ENCODE measurements around the gene NEDD4L.
A peak's percentile ranks its signal among the peaks of the same experiment; 100 is the strongest.

Gene NEDD4L

GRCh38 chr18:58307441-58307840 lies 263.4 kb downstream of the NEDD4L start:
- Histone ChIP-seq H2AK5ac (ENCODE audit: low read length) (no peak overlapping the region), H3K79me1 (ENCODE audit: low read length) (no peaks in the 10 kb centered on the region), H3K79me2 (ENCODE audit: control insufficient read depth, insufficient read depth, low read length, poor library complexity) (no peaks in the 10 kb centered on the region), H4K91ac (ENCODE audit: low read depth, low read length) (no peak overlapping the region), H2AFZ (ENCODE audit: insufficient read depth, low read length, poor library complexity) (no peak overlapping the region), H2BK5ac (ENCODE audit: low read depth, low read length, poor library complexity) (no peak overlapping the region), H2BK120ac (ENCODE audit: insufficient read depth, low read length, poor library complexity) (no peak overlapping the region), H3K14ac (ENCODE audit: low read length) (no peak overlapping the region), H3K36me3 (ENCODE audit: control insufficient read depth in 1 of 2, insufficient read depth in 2 of 2, low read length in 2 of 2) (no peaks in the 10 kb centered on the region), H4K8ac (ENCODE audit: low read depth, low read length) (no peak overlapping the region), H3K27ac (ENCODE audit: low read depth, low read length) (no peak overlapping the region), H3K27me3 (ENCODE audit: insufficient read depth, low read length) (no peaks in the 10 kb centered on the region), H3K9me3 (ENCODE audit: insufficient read depth, low read depth, low read length) (peaks cover 2% of the 10 kb centered on the region), H3K4me2 (ENCODE audit: low read length) (no peak overlapping the region), H3K4me3 (ENCODE audit: low read depth, low read length) (no peak overlapping the region), H3K23ac (ENCODE audit: low read length) (no peak overlapping the region), H2BK12ac (ENCODE audit: low read length) (no peak overlapping the region), H3K4me1 (ENCODE audit: control insufficient read depth in 1 of 2, insufficient read depth in 2 of 2, low read length in 2 of 2) (peaks cover 0 to 3% of the 10 kb centered on the region in 2 experiments), H4K12ac (ENCODE audit: low read depth, low read length) (no peak overlapping the region), H3K9ac (ENCODE audit: low read length) (no peak overlapping the region), H3K18ac (ENCODE audit: low read length) (no peak overlapping the region), H3K4ac (ENCODE audit: low read depth, low read length) (no peak overlapping the region)
- DNase-seq, result no peak
- no CpG with 5 or more reads among the region's 3 CpGs for WGBS (ENCODE audit: extremely low coverage, insufficient coverage, insufficient read length)

- Histone ChIP-seq H4K91ac (ENCODE audit: low read depth, low read length) (no peak overlapping the region), H3K4me1 (ENCODE audit: control insufficient read depth in 1 of 2, insufficient read depth in 2 of 2, low read length in 2 of 2) (peaks cover 0 to 4% of the 10 kb centered on the region in 2 experiments), H3K4me3 (ENCODE audit: low read depth, low read length) (no peak overlapping the region), H3K27ac (ENCODE audit: low read depth, low read length) (no peak overlapping the region), H2AK5ac (ENCODE audit: low read length) (no peak overlapping the region), H3K14ac (ENCODE audit: low read length) (no peak overlapping the region), H3K36me3 (ENCODE audit: control insufficient read depth in 1 of 2, insufficient read depth in 2 of 2, low read length in 2 of 2) (no peaks in the 10 kb centered on the region), H3K79me2 (ENCODE audit: control insufficient read depth, insufficient read depth, low read length, poor library complexity) (no peaks in the 10 kb centered on the region), H4K8ac (ENCODE audit: low read depth, low read length) (no peak overlapping the region), H2BK5ac (ENCODE audit: low read depth, low read length, poor library complexity) (no peak overlapping the region), H3K4ac (ENCODE audit: low read depth, low read length) (no peak overlapping the region), H3K9ac (ENCODE audit: low read length) (no peak overlapping the region), H3K27me3 (ENCODE audit: insufficient read depth, low read length) (no peaks in the 10 kb centered on the region), H3K4me2 (ENCODE audit: low read length) (no peak overlapping the region), H2AFZ (ENCODE audit: insufficient read depth, low read length, poor library complexity) (no peak overlapping the region), H2BK120ac (ENCODE audit: insufficient read depth, low read length, poor library complexity) (no peak overlapping the region), H2BK12ac (ENCODE audit: low read length) (no peak overlapping the region), H3K79me1 (ENCODE audit: low read length) (no peaks in the 10 kb centered on the region), H3K18ac (ENCODE audit: low read length) (no peak overlapping the region), H4K12ac (ENCODE audit: low read depth, low read length) (no peak overlapping the region), H3K9me3 (ENCODE audit: insufficient read depth, low read depth, low read length) (peaks cover 2% of the 10 kb centered on the region), H3K23ac (ENCODE audit: low read length) (peak overlapping the region; percentile 37)
- WGBS (ENCODE audit: extremely low coverage, insufficient coverage, insufficient read length), result no CpG with 5 or more reads among the region's 8 CpGs
- no peak for DNase-seq
Observed at GRCh38 chr18:58308463-58308862, 264.4 kb downstream of the NEDD4L start.

- H3K27me3 ChIP-seq (ENCODE audit: insufficient read depth, low read length), result no peaks in the 10 kb centered on the region
- no peak overlapping the region for H2BK120ac ChIP-seq (ENCODE audit: insufficient read depth, low read length, poor library complexity)
- H3K79me1 ChIP-seq (ENCODE audit: low read length), result no peaks in the 10 kb centered on the region
- peak overlapping the region; percentile 21 for H3K18ac ChIP-seq (ENCODE audit: low read length)
- DNase-seq, result no peak
- no peak overlapping the region for H3K23ac ChIP-seq (ENCODE audit: low read length)
- H3K4me2 ChIP-seq (ENCODE audit: low read length), result no peak overlapping the region
- H3K4me3 ChIP-seq (ENCODE audit: low read depth, low read length), result no peak overlapping the region
- H2BK5ac ChIP-seq (ENCODE audit: low read depth, low read length, poor library complexity), result no peak overlapping the region
- H2AFZ ChIP-seq (ENCODE audit: insufficient read depth, low read length, poor library complexity), result no peak overlapping the region
- no peak overlapping the region for H3K9ac ChIP-seq (ENCODE audit: low read length)
- H2BK12ac ChIP-seq (ENCODE audit: low read length), result no peak overlapping the region
- H4K8ac ChIP-seq (ENCODE audit: low read depth, low read length), result no peak overlapping the region
- no peaks in the 10 kb centered on the region for H3K36me3 ChIP-seq (ENCODE audit: control insufficient read depth in 1 of 2, insufficient read depth in 2 of 2, low read length in 2 of 2)
- H3K4me1 ChIP-seq (ENCODE audit: control insufficient read depth in 1 of 2, insufficient read depth in 2 of 2, low read length in 2 of 2), result peaks cover 0 to 5% of the 10 kb centered on the region in 2 experiments
- no CpG with 5 or more reads among the region's 8 CpGs for WGBS (ENCODE audit: extremely low coverage, insufficient coverage, insufficient read length)
- H3K27ac ChIP-seq (ENCODE audit: low read depth, low read length), result no peak overlapping the region
- no peak overlapping the region for H2AK5ac ChIP-seq (ENCODE audit: low read length)
- no peak overlapping the region for H3K14ac ChIP-seq (ENCODE audit: low read length)
- no peak overlapping the region for H4K91ac ChIP-seq (ENCODE audit: low read depth, low read length)
- H3K9me3 ChIP-seq (ENCODE audit: insufficient read depth, low read depth, low read length), result peaks cover 2% of the 10 kb centered on the region
- no peak overlapping the region for H4K12ac ChIP-seq (ENCODE audit: low read depth, low read length)
- no peaks in the 10 kb centered on the region for H3K79me2 ChIP-seq (ENCODE audit: control insufficient read depth, insufficient read depth, low read length, poor library complexity)
- H3K4ac ChIP-seq (ENCODE audit: low read depth, low read length), result no peak overlapping the region
Observed at GRCh38 chr18:58309099-58309498, 265.1 kb downstream of the NEDD4L start.

GRCh38 chr18:58309610-58310239 lies 265.7 kb downstream of the NEDD4L start:
- Histone ChIP-seq H3K4me1 (ENCODE audit: control insufficient read depth in 1 of 2, insufficient read depth in 2 of 2, low read length in 2 of 2) (peaks cover 3 to 5% of the 10 kb centered on the region in 2 experiments), H3K79me1 (ENCODE audit: low read length) (no peaks in the 10 kb centered on the region), H2AFZ (ENCODE audit: insufficient read depth, low read length, poor library complexity) (no peak overlapping the region), H3K4me2 (ENCODE audit: low read length) (no peak overlapping the region), H3K18ac (ENCODE audit: low read length) (no peak overlapping the region), H4K8ac (ENCODE audit: low read depth, low read length) (no peak overlapping the region), H2AK5ac (ENCODE audit: low read length) (no peak overlapping the region), H3K9ac (ENCODE audit: low read length) (no peak overlapping the region), H3K27ac (ENCODE audit: low read depth, low read length) (no peak overlapping the region), H3K14ac (ENCODE audit: low read length) (no peak overlapping the region), H2BK120ac (ENCODE audit: insufficient read depth, low read length, poor library complexity) (no peak overlapping the region), H4K91ac (ENCODE audit: low read depth, low read length) (no peak overlapping the region), H3K4ac (ENCODE audit: low read depth, low read length) (no peak overlapping the region), H3K23ac (ENCODE audit: low read length) (no peak overlapping the region), H4K12ac (ENCODE audit: low read depth, low read length) (no peak overlapping the region), H3K9me3 (ENCODE audit: insufficient read depth, low read depth, low read length) (peaks cover 2% of the 10 kb centered on the region), H2BK12ac (ENCODE audit: low read length) (no peak overlapping the region), H3K79me2 (ENCODE audit: control insufficient read depth, insufficient read depth, low read length, poor library complexity) (no peaks in the 10 kb centered on the region), H3K27me3 (ENCODE audit: insufficient read depth, low read length) (no peaks in the 10 kb centered on the region), H2BK5ac (ENCODE audit: low read depth, low read length, poor library complexity) (no peak overlapping the region), H3K36me3 (ENCODE audit: control insufficient read depth in 1 of 2, insufficient read depth in 2 of 2, low read length in 2 of 2) (no peaks in the 10 kb centered on the region), H3K4me3 (ENCODE audit: low read depth, low read length) (no peak overlapping the region)
- WGBS (ENCODE audit: extremely low coverage, insufficient coverage, insufficient read length), result no CpG with 5 or more reads among the region's 7 CpGs
- DNase-seq, result no peak

Measured in trophoblast cell (in vitro differentiated cells and primary cell).